ENCODE results near the gene SLC5A11.
"Not testable (repeated sequence)": the region's sequence is repeated elsewhere in the genome, so short reads cannot be mapped to it uniquely, and the experiment has no call there.

The SLC5A11 gene

DNA sequence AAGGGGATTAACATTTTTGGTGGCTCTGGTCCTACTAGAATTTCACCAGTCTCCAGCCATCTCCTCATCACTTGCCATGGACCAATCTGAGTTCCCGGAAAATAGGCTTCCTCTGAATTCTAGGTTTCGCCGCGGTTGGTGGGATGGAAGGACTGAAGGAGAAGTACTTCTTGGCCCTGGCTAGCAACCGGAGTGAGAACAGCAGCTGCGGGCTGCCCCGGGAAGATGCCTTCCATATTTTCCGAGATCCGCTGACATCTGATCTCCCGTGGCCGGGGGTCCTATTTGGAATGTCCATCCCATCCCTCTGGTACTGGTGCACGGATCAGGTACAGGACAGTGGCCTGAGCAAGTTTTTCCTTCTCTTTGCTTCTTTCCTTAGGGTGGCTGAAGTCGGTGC, 45.0 kb downstream of the SLC5A11 start:
- no peak overlapping the region for H3K27ac Mint-ChIP-seq
- H3K4me1 Mint-ChIP-seq = no peaks in the 10 kb centered on the region
- TF ChIP-seq, protein P1, sequence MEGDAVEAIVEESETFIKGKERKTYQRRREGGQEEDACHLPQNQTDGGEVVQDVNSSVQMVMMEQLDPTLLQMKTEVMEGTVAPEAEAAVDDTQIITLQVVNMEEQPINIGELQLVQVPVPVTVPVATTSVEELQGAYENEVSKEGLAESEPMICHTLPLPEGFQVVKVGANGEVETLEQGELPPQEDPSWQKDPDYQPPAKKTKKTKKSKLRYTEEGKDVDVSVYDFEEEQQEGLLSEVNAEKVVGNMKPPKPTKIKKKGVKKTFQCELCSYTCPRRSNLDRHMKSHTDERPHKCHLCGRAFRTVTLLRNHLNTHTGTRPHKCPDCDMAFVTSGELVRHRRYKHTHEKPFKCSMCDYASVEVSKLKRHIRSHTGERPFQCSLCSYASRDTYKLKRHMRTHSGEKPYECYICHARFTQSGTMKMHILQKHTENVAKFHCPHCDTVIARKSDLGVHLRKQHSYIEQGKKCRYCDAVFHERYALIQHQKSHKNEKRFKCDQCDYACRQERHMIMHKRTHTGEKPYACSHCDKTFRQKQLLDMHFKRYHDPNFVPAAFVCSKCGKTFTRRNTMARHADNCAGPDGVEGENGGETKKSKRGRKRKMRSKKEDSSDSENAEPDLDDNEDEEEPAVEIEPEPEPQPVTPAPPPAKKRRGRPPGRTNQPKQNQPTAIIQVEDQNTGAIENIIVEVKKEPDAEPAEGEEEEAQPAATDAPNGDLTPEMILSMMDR (IDR thresholded peaks at IDR 0.05) = no peak
- H3K9me3 Mint-ChIP-seq = no peaks in the 10 kb centered on the region
- no peaks in the 10 kb centered on the region for H3K36me3 Mint-ChIP-seq (ENCODE audit: low read depth)
- no peak for DNase-seq
- H3K4me3 Mint-ChIP-seq = no peak overlapping the region
- H3K27me3 Mint-ChIP-seq (ENCODE audit: low read depth, poor library complexity) = peaks cover 19% of the 10 kb centered on the region

DNA sequence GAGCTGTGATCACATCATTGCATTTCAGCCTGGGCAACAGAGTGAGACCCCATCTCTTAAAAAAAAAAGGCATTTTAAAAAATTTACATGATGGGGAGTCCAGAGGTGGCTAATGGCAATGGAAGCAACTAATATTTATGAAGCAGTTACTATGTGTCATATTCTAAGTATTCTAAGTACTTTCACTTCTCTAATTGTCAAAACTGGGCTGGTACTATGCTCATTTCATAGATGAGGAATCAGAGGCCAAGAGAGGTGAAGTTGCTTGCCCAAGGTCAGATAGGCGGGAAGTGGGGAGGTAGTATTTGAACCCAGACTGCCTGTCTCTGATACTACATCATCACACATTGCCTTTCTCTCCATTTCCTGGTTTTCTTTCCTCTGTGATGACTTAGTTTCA, 50.7 kb downstream of the SLC5A11 start:
- Mint-ChIP-seq H3K4me1 (no peaks in the 10 kb centered on the region), H3K27ac (no peak overlapping the region), H3K9me3 (peaks cover 3% of the 10 kb centered on the region), H3K4me3 (no peak overlapping the region), H3K36me3 (ENCODE audit: low read depth) (no peaks in the 10 kb centered on the region), H3K27me3 (ENCODE audit: low read depth, poor library complexity) (peaks cover 24% of the 10 kb centered on the region)
- DNase-seq = no peak
- TF ChIP-seq, protein P1 (IDR thresholded peaks at IDR 0.05) = no peak

DNA sequence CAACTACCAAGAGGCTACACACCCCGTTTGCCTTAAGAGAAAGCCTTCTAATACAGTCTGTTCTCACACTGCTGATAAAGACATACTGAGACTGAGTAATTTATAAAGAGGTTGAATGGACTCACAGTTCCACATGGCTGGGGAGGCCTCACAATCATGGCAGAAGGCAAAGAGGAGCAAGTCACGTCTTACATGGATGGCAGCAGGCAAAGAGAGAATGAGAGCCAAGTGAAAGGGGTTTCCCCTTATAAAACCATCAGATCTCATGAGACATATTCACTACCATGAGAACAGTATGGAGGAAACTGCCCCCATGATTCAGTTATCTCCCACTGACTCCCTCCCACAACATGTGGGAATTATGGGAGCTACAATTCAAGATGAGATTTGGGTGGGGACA, 51.8 kb downstream of the SLC5A11 start:
- H3K27ac Mint-ChIP-seq; H3K36me3 Mint-ChIP-seq (ENCODE audit: low read depth); H3K4me3 Mint-ChIP-seq; DNase-seq; H3K4me1 Mint-ChIP-seq; H3K9me3 Mint-ChIP-seq: not testable (repeated sequence)
- H3K27me3 Mint-ChIP-seq (ENCODE audit: low read depth, poor library complexity) = peaks cover 22% of the 10 kb centered on the region

DNA sequence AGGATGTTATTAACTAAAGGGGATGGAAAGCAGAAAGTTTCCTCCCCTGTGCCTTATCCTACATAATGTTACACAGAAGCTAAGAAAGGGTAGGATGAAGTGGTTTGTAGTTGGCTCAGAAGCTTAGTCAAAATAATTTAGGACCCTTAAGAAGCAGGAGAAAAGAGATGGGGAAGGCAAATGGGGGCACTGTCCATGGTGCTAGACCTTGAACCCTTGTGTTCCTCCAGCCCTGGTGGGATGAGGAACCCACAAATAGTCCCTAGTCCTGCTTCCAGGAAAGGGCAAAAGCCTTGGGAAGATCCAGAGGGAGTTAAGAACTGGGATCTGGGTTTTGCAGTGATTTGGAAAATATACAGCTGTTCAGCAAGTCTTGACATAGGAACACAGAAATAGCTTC, 54.5 kb downstream of the SLC5A11 start:
- H3K9me3 Mint-ChIP-seq = peaks cover 3% of the 10 kb centered on the region
- TF ChIP-seq, protein P1 (IDR thresholded peaks at IDR 0.05) = no peak
- DNase-seq = peak; percentile 22
- no peaks in the 10 kb centered on the region for H3K36me3 Mint-ChIP-seq (ENCODE audit: low read depth)
- peaks cover 21% of the 10 kb centered on the region for H3K27me3 Mint-ChIP-seq (ENCODE audit: low read depth, poor library complexity)
- H3K4me3 Mint-ChIP-seq = no peak overlapping the region
- no peaks in the 10 kb centered on the region for H3K4me1 Mint-ChIP-seq
- H3K27ac Mint-ChIP-seq = no peak overlapping the region

DNA sequence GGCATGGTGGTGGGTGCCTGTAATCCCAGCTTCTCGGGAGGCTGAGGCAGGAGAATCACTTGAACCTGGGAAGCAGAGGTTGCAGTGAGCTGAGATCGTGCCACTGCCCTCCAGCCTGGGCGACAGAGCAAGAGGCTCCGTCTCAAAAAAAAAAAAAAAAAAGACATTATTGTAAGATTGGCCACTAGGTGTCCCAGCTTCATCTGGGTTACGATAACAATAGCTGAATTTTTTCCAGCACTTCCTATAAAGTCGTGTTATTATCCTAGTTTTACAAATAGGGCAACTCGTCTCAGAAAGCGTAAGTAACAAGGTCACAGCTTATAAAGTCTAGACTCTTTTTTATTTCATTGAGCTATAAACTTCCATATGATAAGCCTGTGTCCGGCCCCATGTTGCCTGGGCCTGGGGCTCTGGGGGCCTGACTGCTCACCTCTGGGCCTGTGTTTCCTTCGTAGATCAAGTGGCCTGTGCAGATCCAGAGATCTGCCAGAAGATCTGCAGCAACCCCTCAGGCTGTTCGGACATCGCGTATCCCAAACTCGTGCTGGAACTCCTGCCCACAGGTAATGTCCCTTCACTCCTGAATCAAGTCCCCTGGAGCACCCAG, 60.5 kb downstream of the SLC5A11 start:
- Mint-ChIP-seq H3K27me3 (ENCODE audit: low read depth, poor library complexity) (peaks cover 9% of the 10 kb centered on the region), H3K4me1 (no peaks in the 10 kb centered on the region), H3K9me3 (no peaks in the 10 kb centered on the region), H3K36me3 (ENCODE audit: low read depth) (no peaks in the 10 kb centered on the region), H3K27ac (no peak overlapping the region), H3K4me3 (no peak overlapping the region)
- TF ChIP-seq, protein P1 (IDR thresholded peaks at IDR 0.05) = peak; percentile 32
- DNase-seq = no peak

DNA sequence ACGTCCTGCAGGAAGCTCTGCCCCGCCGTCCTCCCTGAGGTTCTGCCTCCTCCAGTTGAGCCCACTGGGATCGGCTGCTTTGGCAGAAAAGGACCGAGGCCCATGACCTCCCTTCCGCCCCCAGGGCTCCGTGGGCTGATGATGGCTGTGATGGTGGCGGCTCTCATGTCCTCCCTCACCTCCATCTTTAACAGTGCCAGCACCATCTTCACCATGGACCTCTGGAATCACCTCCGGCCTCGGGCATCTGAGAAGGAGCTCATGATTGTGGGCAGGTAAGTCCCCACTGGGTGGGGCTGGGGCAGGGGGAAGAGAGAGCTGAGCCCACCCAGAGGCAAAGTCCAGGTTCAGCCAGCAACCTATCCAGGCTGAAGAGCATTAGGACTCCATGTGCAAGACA, 61.1 kb downstream of the SLC5A11 start:
- TF ChIP-seq, protein P1 (IDR thresholded peaks at IDR 0.05) = no peak
- Mint-ChIP-seq H3K9me3 (no peaks in the 10 kb centered on the region), H3K4me1 (no peaks in the 10 kb centered on the region), H3K27ac (no peak overlapping the region), H3K27me3 (ENCODE audit: low read depth, poor library complexity) (peaks cover 8% of the 10 kb centered on the region), H3K4me3 (no peak overlapping the region), H3K36me3 (ENCODE audit: low read depth) (no peaks in the 10 kb centered on the region)
- DNase-seq = no peak
